Smooth muscle cell (in vitro differentiated cells): ENCODE results near the gene SCRT2. TPM values are rescaled to one million over a fixed set of nuclear protein-coding genes. Genes with fewer than 3 reads are reported as not detected.

Source experiments
- DNase-seq: peaks from one replicate; lab custom pipeline; 2025; ENCODE audit not compliant: unreplicated experiment; lab: John Stamatoyannopoulos, UW
- H2AFZ ChIP-seq: fragments of 200-600 bp; sonication (generic); 2 replicates; pipeline ENCODE4 v1.6.0; 2016; ENCODE audit warnings: antibody characterized with exemption, low read depth, mild to moderate bottlenecking
- H3F3A ChIP-seq: fragments of 200-600 bp; sonication (generic); 2 replicates; pipeline ENCODE4 v1.6.0; 2017; ENCODE audit warnings: antibody characterized with exemption, low read depth
- H3K27ac ChIP-seq: fragments of 200-600 bp; sonication (generic); 2 replicates; pipeline ENCODE4 v1.5.1; 2016; ENCODE audit warnings: low read depth, mild to moderate bottlenecking
- H3K27me3 ChIP-seq: fragments of 200-600 bp; sonication (generic); 2 replicates; pipeline ENCODE4 v1.6.1; 2016; ENCODE audit warnings: low read depth, mild to moderate bottlenecking
- H3K36me3 ChIP-seq: fragments of 200-600 bp; sonication (generic); 2 replicates; pipeline ENCODE4 v1.5.1; 2016; ENCODE audit warnings: low read depth
- H3K4me1 ChIP-seq: fragments of 200-600 bp; sonication (generic); 2 replicates; pipeline ENCODE4 v1.5.1; 2016; ENCODE audit warnings: low read depth
- H3K4me2 ChIP-seq: fragments of 200-600 bp; sonication (generic); 2 replicates; pipeline ENCODE4 v1.6.0; 2016; ENCODE audit warnings: mild to moderate bottlenecking
- H3K4me3 ChIP-seq: fragments of 200-600 bp; sonication (generic); 2 replicates; pipeline ENCODE4 v1.5.1; 2016; ENCODE audit warnings: mild to moderate bottlenecking
- H3K79me2 ChIP-seq: fragments of 200-600 bp; sonication (generic); 2 replicates; pipeline ENCODE4 v1.6.0; 2016; ENCODE audit warnings: low read depth, mild to moderate bottlenecking
- H3K9ac ChIP-seq: fragments of 200-600 bp; sonication (generic); 2 replicates; pipeline ENCODE4 v1.6.0; 2016; ENCODE audit warnings: low read depth
- H3K9me3 ChIP-seq: fragments of 200-600 bp; sonication (generic); replicated peaks from 2 replicates; pipeline ENCODE4 v1.5.1; 2016; ENCODE audit warnings: low read depth
- H4K20me1 ChIP-seq: fragments of 200-600 bp; sonication (generic); 2 replicates; pipeline ENCODE4 v1.6.0; 2016; ENCODE audit warnings: low read depth
- CTCF ChIP-seq: fragments of 200-600 bp; sonication (generic); IDR thresholded peaks from 2 replicates; pipeline ENCODE4 v1.5.1; 2017; ENCODE audit warnings: borderline replicate concordance, mild to moderate bottlenecking, antibody characterized with exemption; ENCODE audit not compliant: insufficient read depth, poor library complexity, severe bottlenecking
- WGBS: methylation state at CpG from one replicate; pipeline ENCODE4 v1.1.7; 2016; ENCODE audit warnings: low lambda C conversion rate; 5-methylcytosine and 5-hydroxymethylcytosine counted together
- polyA plus RNA-seq: library from polyadenylated mRNA; unstranded; fragments of >200 nt; fragmentation: Nextera tagmentation; extraction: Ambion mirVana; gene quantifications from 2 replicates; pipeline ENCODE4 v1.2.1, GENCODE V29; 2016
- total RNA-seq: library from RNA; depleted of rRNA; stranded (reverse); fragments of >200 nt; gene quantifications from 2 replicates; pipeline ENCODE4 v1.2.3, GENCODE V29; 2014

Gene SCRT2
- total and polyA plus RNA-seq, 2 experiments from 2014 or later, result not detected

- Histone ChIP-seq H3K9ac (no peak overlapping the region), H3K4me1 (no peaks in the 10 kb centered on the region), H3K27me3 (peaks cover 29% of the 10 kb centered on the region), H3K36me3 (no peaks in the 10 kb centered on the region), H3K79me2 (no peaks in the 10 kb centered on the region), H2AFZ (no peak overlapping the region), H3K4me3 (no peak overlapping the region), H4K20me1 (no peaks in the 10 kb centered on the region), H3K27ac (no peak overlapping the region), H3F3A (no peaks in the 10 kb centered on the region), H3K9me3 (no peaks in the 10 kb centered on the region), H3K4me2 (no peak overlapping the region)
- TF ChIP-seq CTCF, result no peak
- no peak for DNase-seq
- 93% methylated on average over 4 of the region's 4 CpGs for WGBS
Observed at GRCh38 chr20:721876-722275, 46.3 kb upstream of the SCRT2 start.

DNA sequence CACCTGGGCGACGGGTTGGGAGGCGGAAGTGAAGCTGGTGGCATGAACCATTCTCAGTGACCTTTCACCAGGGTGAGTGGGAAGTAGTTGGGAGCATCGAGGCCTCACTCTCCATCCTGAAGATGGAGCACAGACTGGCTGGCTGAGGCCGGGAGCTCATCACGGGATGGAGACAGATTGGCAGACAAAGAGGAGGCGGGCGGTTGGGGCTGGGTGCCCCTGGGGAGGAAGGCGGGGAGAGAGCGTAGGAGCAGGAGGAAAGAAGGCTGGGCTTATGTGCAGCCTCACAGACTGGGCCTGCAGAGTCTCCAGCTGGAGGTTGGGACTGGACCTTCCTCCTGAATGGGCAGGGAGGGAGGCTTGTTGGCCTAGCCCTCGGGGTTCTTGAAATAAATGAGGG lies 44.2 kb upstream of the SCRT2 start:
- no peaks in the 10 kb centered on the region for H3F3A ChIP-seq
- 86% methylated on average over 11 of the region's 11 CpGs for WGBS
- DNase-seq, result no peak
- H3K4me3 ChIP-seq, result no peak overlapping the region
- H3K27me3 ChIP-seq, result peaks cover 35% of the 10 kb centered on the region
- no peak for TF ChIP-seq CTCF
- no peak overlapping the region for H3K27ac ChIP-seq
- no peaks in the 10 kb centered on the region for H3K79me2 ChIP-seq
- H3K4me2 ChIP-seq, result no peak overlapping the region
- H3K36me3 ChIP-seq, result no peaks in the 10 kb centered on the region
- no peaks in the 10 kb centered on the region for H3K4me1 ChIP-seq
- H2AFZ ChIP-seq, result no peak overlapping the region
- no peak overlapping the region for H3K9ac ChIP-seq
- H4K20me1 ChIP-seq, result no peaks in the 10 kb centered on the region
- H3K9me3 ChIP-seq, result no peaks in the 10 kb centered on the region

DNA sequence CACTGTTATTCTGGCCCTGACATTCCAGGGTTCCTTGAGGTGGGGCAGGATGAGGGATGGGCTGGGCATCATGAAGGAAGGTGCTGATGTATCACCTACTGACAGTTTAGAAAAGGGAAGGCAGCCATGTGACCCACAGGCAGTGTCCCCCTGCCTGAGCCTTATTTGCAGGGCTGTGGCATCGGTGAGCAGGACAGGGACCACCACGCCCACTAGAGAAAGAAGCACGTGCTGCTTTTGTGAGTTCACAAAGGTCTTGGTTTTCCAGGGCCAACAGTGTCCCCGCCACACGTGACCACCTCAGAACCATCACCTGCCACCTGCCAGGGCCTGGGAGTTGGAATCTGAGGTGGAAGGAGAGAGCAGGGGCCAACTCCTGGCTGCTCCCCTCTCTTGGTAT lies 43.5 kb upstream of the SCRT2 start:
- Histone ChIP-seq H3K9me3 (no peaks in the 10 kb centered on the region), H3K79me2 (no peaks in the 10 kb centered on the region), H3K9ac (no peak overlapping the region), H3K27ac (no peak overlapping the region), H3K27me3 (peaks cover 32% of the 10 kb centered on the region), H3K4me1 (no peaks in the 10 kb centered on the region), H3K36me3 (no peaks in the 10 kb centered on the region), H3K4me3 (no peak overlapping the region), H2AFZ (no peak overlapping the region), H3K4me2 (no peak overlapping the region), H3F3A (no peaks in the 10 kb centered on the region), H4K20me1 (no peaks in the 10 kb centered on the region)
- no peak for DNase-seq
- 95% methylated on average over 5 of the region's 5 CpGs for WGBS
- no peak for TF ChIP-seq CTCF

DNA sequence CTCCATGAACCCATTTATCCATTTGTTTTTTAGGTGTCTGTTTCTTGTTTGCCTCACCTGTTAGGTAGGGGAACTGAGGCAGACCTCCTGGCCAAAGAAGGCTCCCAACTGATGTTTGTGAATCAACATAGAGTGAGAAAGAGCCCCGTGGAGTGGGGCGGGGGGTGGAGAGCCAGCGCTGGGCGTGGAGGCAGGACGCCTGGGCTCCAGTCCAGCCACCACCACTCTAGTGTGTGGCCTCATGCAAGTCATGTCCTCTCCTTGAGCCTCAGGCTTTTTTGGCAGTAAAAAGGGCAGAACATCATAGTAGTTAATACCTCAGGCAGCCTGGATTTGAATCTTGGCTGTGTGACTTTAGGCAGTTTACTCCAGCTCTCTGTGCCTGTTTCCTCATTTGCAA lies 42.2 kb upstream of the SCRT2 start:
- 86% methylated on average over 5 of the region's 5 CpGs for WGBS
- DNase-seq, result no peak
- no peaks in the 10 kb centered on the region for H3K4me1 ChIP-seq
- H3F3A ChIP-seq, result no peaks in the 10 kb centered on the region
- no peaks in the 10 kb centered on the region for H4K20me1 ChIP-seq
- TF ChIP-seq CTCF, result no peak
- H3K4me3 ChIP-seq, result no peak overlapping the region
- H3K9ac ChIP-seq, result no peak overlapping the region
- no peaks in the 10 kb centered on the region for H3K9me3 ChIP-seq
- H3K4me2 ChIP-seq, result no peak overlapping the region
- peaks cover 25% of the 10 kb centered on the region for H3K27me3 ChIP-seq
- no peak overlapping the region for H3K27ac ChIP-seq
- no peak overlapping the region for H2AFZ ChIP-seq
- no peaks in the 10 kb centered on the region for H3K36me3 ChIP-seq
- no peaks in the 10 kb centered on the region for H3K79me2 ChIP-seq
